MCF 10A (cell line): ENCODE measurements around the gene PITHD1. TPM values are rescaled to one million over a fixed set of nuclear protein-coding genes. Genes with fewer than 3 reads are reported as not detected.
"Not testable (repeated sequence)": the region's sequence is repeated elsewhere in the genome, so short reads cannot be mapped to it uniquely, and the experiment has no call there.

ENCODE experiments used
- BruUV-seq: library from RNA; stranded (reverse); fragments of 400-500 nt; replicated peaks from 2 replicates; lab custom pipeline; 2021; lab: Mats Ljungman, UMichigan
- CTCF ChIA-PET: fragments of 300-600 bp; sonication (Branson Sonifier 250); formaldehyde crosslinking; extraction: SDS; loops from one replicate; lab custom pipeline; 2021; ENCODE audit warnings: antibody characterized with exemption, inconsistent platforms; lab: Yijun Ruan, JAX
- POLR2A ChIA-PET: fragments of 300-600, 350-650 bp; sonication (Branson Sonifier 250); formaldehyde crosslinking; extraction: SDS; loops from one replicate; lab custom pipeline; 2020; ENCODE audit warnings: antibody characterized with exemption, inconsistent platforms; lab: Yijun Ruan, JAX
- DNase-seq: peaks from one replicate; pipeline ENCODE4 v3.0.0-alpha.2; 2018; ENCODE audit not compliant: unreplicated experiment
- H3K27ac Mint-ChIP-seq: one replicate; pipeline ENCODE4 v1.8.0; 2022; ENCODE audit warnings: mild to moderate bottlenecking, low read depth, mixed read lengths; ENCODE audit not compliant: unreplicated experiment
- H3K27me3 Mint-ChIP-seq: one replicate; pipeline ENCODE4 v1.8.0; 2022; ENCODE audit warnings: mixed read lengths; ENCODE audit not compliant: insufficient read depth, unreplicated experiment
- H3K36me3 Mint-ChIP-seq: one replicate; pipeline ENCODE4 v1.8.0; 2022; ENCODE audit warnings: mild to moderate bottlenecking, moderate library complexity, mixed read lengths; ENCODE audit not compliant: insufficient read depth, unreplicated experiment
- H3K4me1 Mint-ChIP-seq: one replicate; pipeline ENCODE4 v1.8.0; 2022; ENCODE audit warnings: mixed read lengths; ENCODE audit not compliant: insufficient read depth, unreplicated experiment
- H3K4me3 Mint-ChIP-seq: one replicate; pipeline ENCODE4 v1.8.0; 2022; ENCODE audit warnings: mild to moderate bottlenecking, moderate library complexity, mixed read lengths; ENCODE audit not compliant: unreplicated experiment
- H3K9me3 Mint-ChIP-seq: one replicate; pipeline ENCODE4 v1.8.0; 2022; ENCODE audit warnings: mixed read lengths; ENCODE audit not compliant: unreplicated experiment
- CTCF ChIP-seq: fragments of 200-600 bp; IDR thresholded peaks from one replicate; pipeline ENCODE4 v1.8.0; 2022; ENCODE audit warnings: antibody characterized with exemption, mild to moderate bottlenecking; ENCODE audit not compliant: unreplicated experiment
- intact Hi-C: fragments of 100-400 bp; cut with micrococcal nuclease; formaldehyde crosslinking; loops from 2 replicates; pipeline ENCODE4 v1.14.1; 2022
- total RNA-seq: library from RNA; stranded (reverse); gene quantifications from 2 replicates; pipeline ENCODE4 v1.2.3, GENCODE V29; 2022

Gene PITHD1
- total RNA-seq, 1 experiment from 2014 or later: 37.8 TPM

GRCh38 chr1:23793861-23794731, 15.9 kb downstream of the PITHD1 start:
- ChIA-PET CTCF (interaction anchor here (0.5 to 1.5 kb wide), 2 partner anchors 123 kb away, joined by 3 to 5 read pairs; no protein-coding TSS in a partner anchor), POLR2A (interaction anchor here (0.5 to 17.8 kb wide), 5 partner anchors 15 to 1589 kb away, joined by 3 to 395 read pairs (median 4); partner anchors contain the start of genes PITHD1 and PNRC2)
- BruUV-seq: no TSS peak
- intact Hi-C loops: no loop called here
- Mint-ChIP-seq H3K36me3 (peaks cover 70% of the 10 kb centered on the region), H3K27ac (no peak overlapping the region), H3K27me3 (no peaks in the 10 kb centered on the region), H3K9me3 (no peaks in the 10 kb centered on the region), H3K4me3 (peak overlapping the region; percentile 100), H3K4me1 (peaks cover 18% of the 10 kb centered on the region)
- TF ChIP-seq CTCF: no peak
- no peak for DNase-seq

- Mint-ChIP-seq H3K36me3 (peaks cover 73% of the 10 kb centered on the region), H3K4me1 (peaks cover 14% of the 10 kb centered on the region)
- POLR2A ChIA-PET: interaction anchor here (0.6 to 17.8 kb wide), 2 partner anchors 16 to 225 kb away, joined by 4 to 395 read pairs; partner anchors contain the start of gene PITHD1
- H3K9me3 Mint-ChIP-seq, H3K27ac Mint-ChIP-seq, H3K4me3 Mint-ChIP-seq, H3K27me3 Mint-ChIP-seq, intact Hi-C loops, DNase-seq: not testable (repeated sequence)
- BruUV-seq: TSS peak; percentile 10
- CTCF ChIA-PET: interaction anchor here (0.5 kb wide), 1 partner anchor 122 kb away, joined by 3 read pairs; no protein-coding TSS in a partner anchor
These were observed 16.5 kb downstream of the PITHD1 start for GRCh38 chr1:23794732-23795182.

GRCh38 chr1:23795676-23796465, 17.7 kb downstream of the PITHD1 start:
- no peak for TF ChIP-seq CTCF
- Mint-ChIP-seq H3K27ac (no peak overlapping the region), H3K4me1 (peaks cover 9% of the 10 kb centered on the region), H3K27me3 (no peaks in the 10 kb centered on the region), H3K36me3 (peaks cover 69% of the 10 kb centered on the region), H3K4me3 (no peak overlapping the region), H3K9me3 (no peaks in the 10 kb centered on the region)
- ChIA-PET CTCF (interaction anchor here (0.5 to 2.3 kb wide), 4 partner anchors 8 to 120 kb away, joined by 3 to 6 read pairs (median 3); no protein-coding TSS in a partner anchor), POLR2A (interaction anchor here (0.7 to 17.8 kb wide), 2 partner anchors 17 to 630 kb away, joined by 3 to 395 read pairs; partner anchors contain the start of gene PITHD1)
- no peak for DNase-seq
- intact Hi-C loops: no loop called here
- BruUV-seq: TSS peak; percentile 20

GRCh38 chr1:23796466-23797271, 18.5 kb downstream of the PITHD1 start:
- ChIA-PET CTCF (interaction anchor here (0.5 to 2.3 kb wide), 7 partner anchors 14 to 160 kb away, joined by 3 to 6 read pairs (median 3); no protein-coding TSS in a partner anchor), POLR2A (interaction anchor here (0.6 to 17.8 kb wide), 4 partner anchors 8 to 694 kb away, joined by 3 to 395 read pairs (median 72); partner anchors contain the start of genes HMGCL, LYPLA2 and PITHD1)
- peak; percentile 44 for DNase-seq
- no peak overlapping the region for H3K4me3 Mint-ChIP-seq
- intact Hi-C loops: no loop called here
- peaks cover 61% of the 10 kb centered on the region for H3K36me3 Mint-ChIP-seq
- H3K4me1 Mint-ChIP-seq: peaks cover 4% of the 10 kb centered on the region
- BruUV-seq: no TSS peak
- no peaks in the 10 kb centered on the region for H3K9me3 Mint-ChIP-seq
- no peaks in the 10 kb centered on the region for H3K27me3 Mint-ChIP-seq
- no peak for TF ChIP-seq CTCF
- H3K27ac Mint-ChIP-seq: no peak overlapping the region
